HepG2 (cell line): Measurements from ENCODE around the gene ZFP36. TPM values are rescaled to one million over a fixed set of nuclear protein-coding genes. Genes with fewer than 3 reads are reported as not detected.

ENCODE experiments used
- AKAP8 ChIP-seq: sonication (generic); formaldehyde crosslinking; IDR thresholded peaks from 2 replicates; pipeline ENCODE4 v1.5.1; 2020; ENCODE audit warnings: mild to moderate bottlenecking, missing genetic modification reagents
- CENPT ChIP-seq: sonication (generic); formaldehyde crosslinking; IDR thresholded peaks from 2 replicates; pipeline ENCODE4 v1.8.0; 2022; ENCODE audit warnings: low read depth, mild to moderate bottlenecking, moderate library complexity, missing genetic modification reagents
- DMAP1 ChIP-seq: IDR thresholded peaks from 2 replicates; pipeline ENCODE4 v1.6.1; 2016
- ETV6 ChIP-seq: sonication (generic); formaldehyde crosslinking; conservative IDR thresholded peaks from 2 replicates; pipeline ENCODE4 v1.4.0; 2020; ENCODE audit warnings: missing genetic modification reagents
- FOXK2 ChIP-seq: fragments of 450-650 bp; IDR thresholded peaks from 2 replicates; pipeline ENCODE4 v1.6.1; 2016
- FOXP1 ChIP-seq, 2 experiments: fragments of 450-650 bp in 1 of 2; IDR thresholded peaks; 2 replicates each; pipeline ENCODE4 v1.6.1; 2017 to 2018; ENCODE audit warnings: antibody characterized with exemption in 1 of 2
- IRF2 ChIP-seq: IDR thresholded peaks from 2 replicates; pipeline ENCODE4 v1.6.1; 2018; ENCODE audit warnings: missing genetic modification reagents, missing compliant biosample characterization
- KDM5A ChIP-seq: fragments of 200-600 bp; sonication (generic); IDR thresholded peaks from 2 replicates; pipeline ENCODE4 v1.7.0; 2018; ENCODE audit warnings: antibody characterized with exemption, mild to moderate bottlenecking, low read length, borderline replicate concordance
- KMT2B ChIP-seq: IDR thresholded peaks from 2 replicates; pipeline ENCODE4 v1.6.1; 2016; ENCODE audit warnings: missing genetic modification reagents, missing compliant biosample characterization
- MBD4 ChIP-seq: IDR thresholded peaks from 2 replicates; pipeline ENCODE4 v1.6.1; 2012; ENCODE audit warnings: low read length, inconsistent platforms, borderline replicate concordance
- MYC ChIP-seq: sonication (generic); formaldehyde crosslinking; IDR thresholded peaks from 2 replicates; pipeline ENCODE4 v1.9.0; 2021; ENCODE audit warnings: missing genetic modification reagents, borderline replicate concordance
- NFE2L2 ChIP-seq: fragments of 150-350 bp; IDR thresholded peaks from 2 replicates; pipeline ENCODE4 v1.6.1; 2014; ENCODE audit warnings: low read length
- NR2F1 ChIP-seq, 2 experiments: fragments of 450-650 bp in 1 of 2; formaldehyde crosslinking in 1 of 2; IDR thresholded peaks; 2 replicates each; pipeline versions ENCODE4 v1.5.0 to v1.6.1; 2016 to 2020; ENCODE audit warnings: mild to moderate bottlenecking in 1 of 2, missing compliant biosample characterization in 1 of 2, missing genetic modification reagents in 1 of 2, moderate library complexity in 1 of 2
- RAD51 ChIP-seq: fragments of 450-650 bp; IDR thresholded peaks from 2 replicates; pipeline ENCODE4 v1.6.1; 2016; ENCODE audit warnings: borderline replicate concordance
- SOX13 ChIP-seq, 3 experiments: fragments of 450-650 bp in 1 of 3; sonication (generic) in 1 of 3; formaldehyde crosslinking in 1 of 3; IDR thresholded peaks in 2 of 3; conservative IDR thresholded peaks in 1 of 3; 2 replicates each; pipeline versions ENCODE4 v1.5.0 to v1.6.1; 2016 to 2020; ENCODE audit warnings: antibody characterized with exemption in 1 of 3, mild to moderate bottlenecking in 1 of 3, missing compliant biosample characterization in 1 of 3, missing genetic modification reagents in 1 of 3, moderate library complexity in 1 of 3
- ZBTB25 ChIP-seq: IDR thresholded peaks from 2 replicates; pipeline ENCODE4 v1.6.1; 2018; ENCODE audit warnings: missing genetic modification reagents
- ZBTB49 ChIP-seq: sonication (generic); formaldehyde crosslinking; IDR thresholded peaks from 2 replicates; pipeline ENCODE4 v1.4.0; 2020; ENCODE audit warnings: missing genetic modification reagents, borderline replicate concordance
- ZMAT3 ChIP-seq: sonication (generic); formaldehyde crosslinking; conservative IDR thresholded peaks from 2 replicates; pipeline ENCODE4 v1.7.0; 2021; ENCODE audit warnings: missing genetic modification reagents
- ZMYM3 ChIP-seq: sonication (generic); formaldehyde crosslinking; IDR thresholded peaks from 2 replicates; pipeline ENCODE4 v1.5.1; 2020; ENCODE audit warnings: mild to moderate bottlenecking, missing genetic modification reagents
- ZNF232 ChIP-seq: sonication (generic); formaldehyde crosslinking; IDR thresholded peaks from 2 replicates; pipeline ENCODE4 v1.4.0; 2020; ENCODE audit warnings: missing genetic modification reagents, borderline replicate concordance
- ZNF501 ChIP-seq: sonication (generic); formaldehyde crosslinking; IDR thresholded peaks from 2 replicates; pipeline ENCODE4 v1.5.1; 2020; ENCODE audit warnings: mild to moderate bottlenecking, moderate library complexity, missing genetic modification reagents
- ZNF577 ChIP-seq: sonication (generic); formaldehyde crosslinking; IDR thresholded peaks from 2 replicates; pipeline ENCODE4 v1.4.0; 2020; ENCODE audit warnings: mild to moderate bottlenecking, low read depth, missing genetic modification reagents, borderline replicate concordance
- ZNF7 ChIP-seq: IDR thresholded peaks from 2 replicates; pipeline ENCODE4 v1.6.1; 2016; ENCODE audit warnings: missing biosample characterization, missing genetic modification reagents
- ZSCAN9 ChIP-seq: IDR thresholded peaks from 2 replicates; pipeline ENCODE4 v1.6.1; 2016; ENCODE audit warnings: borderline replicate concordance
- polyA plus RNA-seq, 8 experiments: library from polyadenylated mRNA; depleted of rRNA in 3 of 8; stranded (reverse) in 7 of 8; unstranded in 1 of 8; fragments of >200 nt; fragmentation: Illumina TruSeq in 4 of 8; extraction: Trizol in 4 of 8; gene quantifications; 2 replicates each; pipeline versions ENCODE4 v1.2.1 to v1.2.3, GENCODE V29; 2011 to 2016; ENCODE audit warnings: low read depth in 4 of 8, missing spikeins in 1 of 8, mixed read lengths in 1 of 8; ENCODE audit not compliant: insufficient read depth in 1 of 8
- total RNA-seq, 5 experiments: library from RNA; depleted of rRNA; stranded (reverse); fragments of >200 nt; fragmentation: Illumina TruSeq; extraction: Trizol; gene quantifications; 2 replicates each; pipeline ENCODE4 v1.2.3, GENCODE V29; 2016; ENCODE audit warnings: low read depth in 1 of 5
- TF ChIP-seq, protein P1 (sequence below): sonication (generic); formaldehyde crosslinking; IDR thresholded peaks from 2 replicates; pipeline ENCODE4 v1.4.0; 2020; ENCODE audit warnings: mild to moderate bottlenecking, missing genetic modification reagents
- TF ChIP-seq, protein P2 (sequence below): sonication (generic); formaldehyde crosslinking; IDR thresholded peaks from 2 replicates; pipeline ENCODE4 v1.5.1; 2020; ENCODE audit warnings: missing genetic modification reagents, mild to moderate bottlenecking, borderline replicate concordance

ZFP36 gene
- total and polyA plus RNA-seq, 2 of the 13 experiments (the other 11 are each of a cell fraction or from before 2014, with no cell fraction given) = 1.4 to 1.7 TPM

GRCh38 chr19:39406656-39407409 is at the start of gene ZFP36 (continued):
- TF ChIP-seq ZSCAN9 (CRISPR knock-in tag) (no peak), ETV6 (CRISPR knock-in tag) (no peak), FOXK2 (no peak), DMAP1 (CRISPR knock-in tag) (0 out of 2 replicates have a peak, but pooled peaks have one; percentile 37), ZNF7 (no peak), SOX13 (IDR thresholded peaks at IDR 0.05) (no peak), SOX13 (CRISPR knock-in tag; conservative IDR thresholded peaks at IDR 0.05 in 1 of 2, IDR thresholded peaks at IDR 0.05 in 1 of 2) (no peak), ZNF501 (peak; percentile 87), KMT2B (CRISPR knock-in tag) (no peak), ZBTB49 (no peak), ZNF232 (CRISPR knock-in tag) (peak; percentile 59; the same call in 1 of the 2 replicates), MBD4 (no peak), CENPT (CRISPR knock-in tag) (no peak), RAD51 (no peak), ZMYM3 (CRISPR knock-in tag) (no peak), ZBTB25 (CRISPR knock-in tag) (no peak), MYC (no peak), FOXP1 (IDR thresholded peaks at IDR 0.05) (no peak), FOXP1 (CRISPR knock-in tag; IDR thresholded peaks at IDR 0.05) (no peak), IRF2 (no peak), NFE2L2 (no peak), AKAP8 (CRISPR knock-in tag) (peak; percentile 36), ZMAT3 (CRISPR knock-in tag) (no peak), NR2F1 (CRISPR knock-in tag; IDR thresholded peaks at IDR 0.05) (no peak), KDM5A (peak; percentile 67; the same call in 1 of the 2 replicates), ZNF577 (0 out of 2 replicates have a peak, but pooled peaks have one; percentile 51)
- TF ChIP-seq, protein P1, sequence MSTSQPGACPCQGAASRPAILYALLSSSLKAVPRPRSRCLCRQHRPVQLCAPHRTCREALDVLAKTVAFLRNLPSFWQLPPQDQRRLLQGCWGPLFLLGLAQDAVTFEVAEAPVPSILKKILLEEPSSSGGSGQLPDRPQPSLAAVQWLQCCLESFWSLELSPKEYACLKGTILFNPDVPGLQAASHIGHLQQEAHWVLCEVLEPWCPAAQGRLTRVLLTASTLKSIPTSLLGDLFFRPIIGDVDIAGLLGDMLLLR (CRISPR knock-in tag) = no peak
- TF ChIP-seq, protein P2, sequence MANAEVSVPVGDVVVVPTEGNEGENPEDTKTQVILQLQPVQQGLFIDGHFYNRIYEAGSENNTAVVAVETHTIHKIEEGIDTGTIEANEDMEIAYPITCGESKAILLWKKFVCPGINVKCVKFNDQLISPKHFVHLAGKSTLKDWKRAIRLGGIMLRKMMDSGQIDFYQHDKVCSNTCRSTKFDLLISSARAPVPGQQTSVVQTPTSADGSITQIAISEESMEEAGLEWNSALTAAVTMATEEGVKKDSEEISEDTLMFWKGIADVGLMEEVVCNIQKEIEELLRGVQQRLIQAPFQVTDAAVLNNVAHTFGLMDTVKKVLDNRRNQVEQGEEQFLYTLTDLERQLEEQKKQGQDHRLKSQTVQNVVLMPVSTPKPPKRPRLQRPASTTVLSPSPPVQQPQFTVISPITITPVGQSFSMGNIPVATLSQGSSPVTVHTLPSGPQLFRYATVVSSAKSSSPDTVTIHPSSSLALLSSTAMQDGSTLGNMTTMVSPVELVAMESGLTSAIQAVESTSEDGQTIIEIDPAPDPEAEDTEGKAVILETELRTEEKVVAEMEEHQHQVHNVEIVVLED (CRISPR knock-in tag) = 0 out of 2 replicates have a peak, but pooled peaks have one; percentile 41
